NCI-H1436 (cell line): ENCODE measurements around the gene EGFL8.
"Not testable (repeated sequence)": the region's sequence is repeated elsewhere in the genome, so short reads cannot be mapped to it uniquely, and the experiment has no call there.

Source experiments
- DNase-seq: peaks from one replicate; lab custom pipeline; 2025; lab: John Stamatoyannopoulos, UW

EGFL8 gene

GRCh38 chr6:32164295-32164694 lies at the start of gene EGFL8:
Gene EGFL8 (plus strand): TSS chr6:32164595. CDS start chr6:32166166, 1,571 bp downstream.
- DNase-seq = no peak

- no peak for DNase-seq
Observed at GRCh38 chr6:32114796-32115195, 49.6 kb upstream of the EGFL8 start.

- DNase-seq = no peak
Observed at GRCh38 chr6:32115623-32116022, 48.8 kb upstream of the EGFL8 start.

- no peak for DNase-seq
Observed at GRCh38 chr6:32116674-32117073, 47.7 kb upstream of the EGFL8 start.

- no peak for DNase-seq
Observed at GRCh38 chr6:32117461-32117860, 46.9 kb upstream of the EGFL8 start.

- peak; percentile 37 for DNase-seq
Observed at GRCh38 chr6:32118782-32119628, 45.4 kb upstream of the EGFL8 start.

GRCh38 chr6:32120573-32121059 lies 43.8 kb upstream of the EGFL8 start:
- no peak for DNase-seq

GRCh38 chr6:32123681-32124080 lies 40.7 kb upstream of the EGFL8 start:
- DNase-seq = no peak

GRCh38 chr6:32126880-32127279 lies 37.5 kb upstream of the EGFL8 start:
- DNase-seq = no peak

GRCh38 chr6:32127409-32127716 lies 37.0 kb upstream of the EGFL8 start:
- DNase-seq = no peak

GRCh38 chr6:32127717-32128592 lies 36.4 kb upstream of the EGFL8 start, which contains the start of gene ATF6B:
Gene ATF6B (minus strand): TSS chr6:32128246. CDS start chr6:32128207, 39 bp downstream.
- peak; percentile 98 for DNase-seq

GRCh38 chr6:32128751-32129296 lies 35.6 kb upstream of the EGFL8 start:
- no peak for DNase-seq

- no peak for DNase-seq
Observed at GRCh38 chr6:32129297-32130088, 34.9 kb upstream of the EGFL8 start.

- no peak for DNase-seq
Observed at GRCh38 chr6:32131439-32131948, 32.9 kb upstream of the EGFL8 start.

GRCh38 chr6:32132110-32132509 lies 32.3 kb upstream of the EGFL8 start:
- DNase-seq = no peak

GRCh38 chr6:32133786-32134185 lies 30.6 kb upstream of the EGFL8 start:
- DNase-seq = no peak

- no peak for DNase-seq
Observed at GRCh38 chr6:32137454-32137853, 26.9 kb upstream of the EGFL8 start.

- DNase-seq = no peak
Observed at GRCh38 chr6:32139590-32139989, 24.8 kb upstream of the EGFL8 start.

- no peak for DNase-seq
Observed at GRCh38 chr6:32140420-32141046, 23.9 kb upstream of the EGFL8 start.

GRCh38 chr6:32144238-32144637 lies 20.2 kb upstream of the EGFL8 start:
- not testable (repeated sequence) for DNase-seq

GRCh38 chr6:32146287-32146686 lies 18.1 kb upstream of the EGFL8 start:
- DNase-seq = no peak
